Measurements from ENCODE around the gene GCKR. TPM values are rescaled to one million over a fixed set of nuclear protein-coding genes. Genes with fewer than 3 reads are reported as not detected.
"Not testable (repeated sequence)": the region's sequence is repeated elsewhere in the genome, so short reads cannot be mapped to it uniquely, and the experiment has no call there.

The GCKR gene
- total and polyA plus RNA-seq, 7 experiments from 2014 or later, result not detected

DNA sequence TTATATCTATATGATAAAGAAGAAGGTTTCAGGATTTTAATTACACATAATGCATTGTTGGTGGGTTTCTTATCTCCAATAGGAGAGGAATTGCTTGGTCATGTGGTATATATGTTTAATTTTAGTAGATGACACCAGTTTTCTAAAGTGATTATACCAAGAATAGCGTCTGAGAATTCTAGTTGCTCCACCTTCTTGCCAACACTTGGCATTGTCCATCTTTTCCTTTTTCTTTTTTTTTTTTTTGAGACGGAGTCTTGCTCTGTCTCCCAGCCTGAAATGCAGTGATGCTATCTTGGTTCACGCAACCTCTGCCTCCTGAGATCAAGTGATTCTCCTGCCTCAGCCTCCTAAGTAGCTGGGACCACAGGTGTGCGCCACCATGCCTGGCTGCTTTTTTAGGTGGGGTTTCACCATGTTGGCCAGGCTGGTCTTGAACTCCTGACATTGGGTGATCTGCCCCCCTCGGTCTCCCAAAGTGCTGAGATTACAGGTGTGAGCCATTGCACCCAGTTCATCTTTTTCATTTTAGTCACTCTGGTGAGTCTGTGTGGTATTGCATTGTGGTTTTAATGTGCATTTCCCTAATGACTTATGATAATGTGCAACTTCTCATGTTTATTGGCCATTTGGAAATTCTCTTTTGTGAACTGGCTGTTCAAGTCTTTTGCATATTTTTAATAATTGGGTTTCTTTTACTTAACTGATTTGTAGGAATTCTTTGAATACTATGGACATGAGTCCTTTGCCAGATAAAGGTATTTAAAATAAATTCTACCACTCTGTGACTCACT, 48.9 kb downstream of the GCKR start:
- no peaks in the 10 kb centered on the region for H3K4me1 Mint-ChIP-seq
- H3K27ac Mint-ChIP-seq, result no peak overlapping the region
- no peak for DNase-seq
- Histone ChIP-seq H3K27ac (ENCODE audit: low read depth, low read length) (no peak overlapping the region), H3K4me3 (ENCODE audit: low read length) (no peak overlapping the region), H3K4me1 (ENCODE audit: control insufficient read depth in 2 of 2, insufficient read depth in 2 of 2, low read length in 2 of 2) (no peaks in the 10 kb centered on the region), H3K27me3 (ENCODE audit: control insufficient read depth in 2 of 2, insufficient read depth in 2 of 2, low read length in 2 of 2) (no peaks in the 10 kb centered on the region), H3K9me3 (ENCODE audit: control insufficient read depth in 2 of 3, low read length in 3 of 3) (no peaks in the 10 kb centered on the region), H3K36me3 (ENCODE audit: control insufficient read depth in 2 of 3, insufficient read depth in 3 of 3, low read length in 3 of 3) (no peaks in the 10 kb centered on the region)
- ATAC-seq, result no peak
- peaks cover 0 to 14% (median 2%) of the 10 kb centered on the region in 11 donors for H3K9me3 Mint-ChIP-seq
- H3K4me3 Mint-ChIP-seq, result no peak overlapping the region
- CTCF ChIA-PET, result no interaction called here
- peaks cover 0 to 4% (median 3%) of the 10 kb centered on the region in 5 donors for H3K36me3 Mint-ChIP-seq
- intact Hi-C loops (cut with micrococcal nuclease), result no loop called here
- POLR2A ChIA-PET, result no interaction called here
- peaks cover 0 to 2% (median 0%) of the 10 kb centered on the region in 5 donors for H3K27me3 Mint-ChIP-seq

GRCh38 chr2:27549303-27549702, 52.7 kb downstream of the GCKR start:
- intact Hi-C loops (cut with micrococcal nuclease), result no loop called here
- Mint-ChIP-seq H3K9me3 (peaks cover 0 to 14% (median 2%) of the 10 kb centered on the region in 11 donors), H3K4me3 (no peak overlapping the region)

GRCh38 chr2:27551514-27551913, 54.9 kb downstream of the GCKR start:
- no peaks in the 10 kb centered on the region for H3K36me3 ChIP-seq (ENCODE audit: control insufficient read depth in 2 of 3, insufficient read depth in 3 of 3, low read length in 3 of 3)
- Mint-ChIP-seq H3K27ac (no peak overlapping the region), H3K27me3 (peaks cover 0 to 37% (median 0%) of the 10 kb centered on the region in 5 donors), H3K4me1 (no peaks in the 10 kb centered on the region), H3K4me3 (no peak overlapping the region), H3K9me3 (peaks cover 0 to 5% (median 2%) of the 10 kb centered on the region in 11 donors), H3K36me3 (peaks cover 0 to 4% (median 0%) of the 10 kb centered on the region in 5 donors)
- DNase-seq (no peak), ATAC-seq (no peak)
- H3K4me3 ChIP-seq (ENCODE audit: low read length), result no peak overlapping the region
- ChIA-PET POLR2A (no interaction called here), CTCF (no interaction called here)
- intact Hi-C loops (cut with micrococcal nuclease), result no loop called here
- H3K9me3 ChIP-seq (ENCODE audit: control insufficient read depth in 2 of 3, low read length in 3 of 3), result no peaks in the 10 kb centered on the region
- no peaks in the 10 kb centered on the region for H3K4me1 ChIP-seq (ENCODE audit: control insufficient read depth in 2 of 2, insufficient read depth in 2 of 2, low read length in 2 of 2)
- H3K27me3 ChIP-seq (ENCODE audit: control insufficient read depth in 2 of 2, insufficient read depth in 2 of 2, low read length in 2 of 2), result no peaks in the 10 kb centered on the region
- no peak overlapping the region for H3K27ac ChIP-seq (ENCODE audit: low read depth, low read length)

More at GRCh38 chr2:27549303-27549702, 52.7 kb downstream of the GCKR start:
- Histone ChIP-seq H3K4me3 (ENCODE audit: low read length) (no peak overlapping the region), H3K27me3 (ENCODE audit: control insufficient read depth in 2 of 2, insufficient read depth in 2 of 2, low read length in 2 of 2) (no peaks in the 10 kb centered on the region), H3K9me3 (ENCODE audit: control insufficient read depth in 2 of 3, low read length in 3 of 3) (no peaks in the 10 kb centered on the region), H3K36me3 (ENCODE audit: control insufficient read depth in 2 of 3, insufficient read depth in 3 of 3, low read length in 3 of 3) (no peaks in the 10 kb centered on the region), H3K27ac (ENCODE audit: low read depth, low read length) (no peak overlapping the region), H3K4me1 (ENCODE audit: control insufficient read depth in 2 of 2, insufficient read depth in 2 of 2, low read length in 2 of 2) (no peaks in the 10 kb centered on the region)
- no peak overlapping the region for H3K27ac Mint-ChIP-seq
- H3K36me3 Mint-ChIP-seq, result peaks cover 0 to 4% (median 3%) of the 10 kb centered on the region in 5 donors
- no peak for ATAC-seq
- no peaks in the 10 kb centered on the region for H3K4me1 Mint-ChIP-seq
- POLR2A ChIA-PET, result no interaction called here
- H3K27me3 Mint-ChIP-seq, result peaks cover 0 to 27% (median 0%) of the 10 kb centered on the region in 5 donors
- no peak for DNase-seq
- CTCF ChIA-PET, result no interaction called here

DNA sequence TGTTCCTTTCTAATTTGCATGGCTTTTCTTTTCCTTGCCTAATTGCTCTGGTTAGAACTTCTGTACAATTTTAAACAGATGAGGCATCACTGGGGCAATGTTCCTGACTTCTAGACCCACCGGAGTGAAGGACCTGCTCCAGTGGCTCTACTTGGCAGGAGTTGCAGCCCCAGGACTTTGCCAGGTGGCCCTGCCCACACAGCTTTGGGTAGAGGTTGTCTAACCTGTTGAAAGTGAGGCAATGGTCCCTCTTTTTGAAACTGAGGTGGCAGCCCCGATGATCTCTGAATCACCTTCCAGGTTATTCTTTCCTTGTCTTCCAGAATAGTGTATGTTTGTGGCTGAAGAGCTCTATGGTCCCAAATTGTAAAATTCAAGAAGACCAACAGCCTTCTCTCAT, 56.3 kb downstream of the GCKR start:
- Mint-ChIP-seq H3K4me3 (no peak overlapping the region), H3K4me1 (no peaks in the 10 kb centered on the region), H3K27ac (no peak overlapping the region), H3K27me3 (peaks cover 0 to 37% (median 0%) of the 10 kb centered on the region in 5 donors), H3K9me3 (no peaks in the 10 kb centered on the region), H3K36me3 (no peaks in the 10 kb centered on the region)
- Histone ChIP-seq H3K27ac (ENCODE audit: low read depth, low read length) (no peak overlapping the region), H3K36me3 (ENCODE audit: control insufficient read depth in 2 of 3, insufficient read depth in 3 of 3, low read length in 3 of 3) (no peaks in the 10 kb centered on the region), H3K27me3 (ENCODE audit: control insufficient read depth in 2 of 2, insufficient read depth in 2 of 2, low read length in 2 of 2) (no peaks in the 10 kb centered on the region), H3K4me3 (ENCODE audit: low read length) (no peak overlapping the region), H3K9me3 (ENCODE audit: control insufficient read depth in 2 of 3, low read length in 3 of 3) (no peaks in the 10 kb centered on the region), H3K4me1 (ENCODE audit: control insufficient read depth in 2 of 2, insufficient read depth in 2 of 2, low read length in 2 of 2) (no peaks in the 10 kb centered on the region)
- intact Hi-C loops (cut with micrococcal nuclease), result no loop called here
- DNase-seq, result no peak
- CTCF ChIA-PET, result no interaction called here
- POLR2A ChIA-PET, result no interaction called here
- no peak for ATAC-seq

GRCh38 chr2:27554451-27554850, 57.8 kb downstream of the GCKR start:
- H3K4me1 ChIP-seq (ENCODE audit: control insufficient read depth in 2 of 2, insufficient read depth in 2 of 2, low read length in 2 of 2); H3K9me3 ChIP-seq (ENCODE audit: control insufficient read depth in 2 of 3, low read length in 3 of 3); H3K27ac Mint-ChIP-seq; H3K36me3 ChIP-seq (ENCODE audit: control insufficient read depth in 2 of 3, insufficient read depth in 3 of 3, low read length in 3 of 3); H3K27ac ChIP-seq (ENCODE audit: low read depth, low read length); ATAC-seq; CTCF ChIA-PET; POLR2A ChIA-PET; H3K36me3 Mint-ChIP-seq; H3K27me3 ChIP-seq (ENCODE audit: control insufficient read depth in 2 of 2, insufficient read depth in 2 of 2, low read length in 2 of 2); H3K4me3 ChIP-seq (ENCODE audit: low read length); H3K4me3 Mint-ChIP-seq; intact Hi-C loops (cut with micrococcal nuclease); DNase-seq; H3K4me1 Mint-ChIP-seq; H3K9me3 Mint-ChIP-seq: not testable (repeated sequence)
- H3K27me3 Mint-ChIP-seq, result peaks cover 0 to 37% (median 4%) of the 10 kb centered on the region in 5 donors

- no peaks in the 10 kb centered on the region for H3K36me3 ChIP-seq (ENCODE audit: control insufficient read depth in 2 of 3, insufficient read depth in 3 of 3, low read length in 3 of 3)
- H3K4me1 ChIP-seq (ENCODE audit: control insufficient read depth in 2 of 2, insufficient read depth in 2 of 2, low read length in 2 of 2), result no peaks in the 10 kb centered on the region
- Mint-ChIP-seq H3K4me1 (peaks cover 0 to 5% (median 0%) of the 10 kb centered on the region in 7 donors), H3K27me3 (peaks cover 0 to 20% (median 14%) of the 10 kb centered on the region in 5 donors), H3K9me3 (no peaks in the 10 kb centered on the region), H3K27ac (no peak overlapping the region), H3K4me3 (no peak overlapping the region), H3K36me3 (peaks cover 0 to 2% (median 0%) of the 10 kb centered on the region in 5 donors)
- intact Hi-C loops (cut with micrococcal nuclease), result no loop called here
- DNase-seq (no peak), ATAC-seq (no peak)
- ChIA-PET CTCF (no interaction called here), POLR2A (no interaction called here)
- no peaks in the 10 kb centered on the region for H3K9me3 ChIP-seq (ENCODE audit: control insufficient read depth in 2 of 3, low read length in 3 of 3)
- no peak overlapping the region for H3K4me3 ChIP-seq (ENCODE audit: low read length)
- H3K27ac ChIP-seq (ENCODE audit: low read depth, low read length), result no peak overlapping the region
- H3K27me3 ChIP-seq (ENCODE audit: control insufficient read depth in 2 of 2, insufficient read depth in 2 of 2, low read length in 2 of 2), result no peaks in the 10 kb centered on the region
Measured at GRCh38 chr2:27559228-27559627, 62.6 kb downstream of the GCKR start.

DNA sequence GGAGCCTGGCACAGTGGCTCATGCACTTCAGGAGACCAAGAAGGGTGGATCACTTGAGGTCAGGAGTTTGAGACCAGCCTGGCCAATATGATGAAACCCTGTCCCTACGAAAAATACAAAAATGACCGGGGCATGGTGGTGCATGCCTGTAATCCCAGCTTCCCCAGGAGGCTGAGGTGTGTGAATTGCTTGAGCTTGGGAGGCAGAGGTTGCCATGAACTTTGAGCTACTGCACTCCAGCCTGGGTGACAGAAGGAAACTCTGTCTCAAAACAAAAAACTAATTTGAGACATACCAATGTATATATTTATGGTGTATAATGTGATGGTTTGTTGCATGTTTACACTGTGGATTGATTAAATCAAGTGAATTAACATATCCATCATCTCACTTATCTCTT, 64.4 kb downstream of the GCKR start:
- peaks cover 0 to 5% (median 0%) of the 10 kb centered on the region in 7 donors for H3K4me1 Mint-ChIP-seq
- ChIA-PET POLR2A (no interaction called here), CTCF (no interaction called here)
- H3K4me3 ChIP-seq (ENCODE audit: low read length), result no peak overlapping the region
- H3K9me3 Mint-ChIP-seq, result peaks cover 0 to under 1% (median 0%) of the 10 kb centered on the region in 11 donors
- H3K9me3 ChIP-seq (ENCODE audit: control insufficient read depth in 2 of 3, low read length in 3 of 3), result no peaks in the 10 kb centered on the region
- no peak overlapping the region for H3K27ac Mint-ChIP-seq
- no peaks in the 10 kb centered on the region for H3K4me1 ChIP-seq (ENCODE audit: control insufficient read depth in 2 of 2, insufficient read depth in 2 of 2, low read length in 2 of 2)
- H3K27me3 ChIP-seq (ENCODE audit: control insufficient read depth in 2 of 2, insufficient read depth in 2 of 2, low read length in 2 of 2), result no peaks in the 10 kb centered on the region
- H3K36me3 Mint-ChIP-seq, result peaks cover 0 to 4% (median 0%) of the 10 kb centered on the region in 5 donors
- peaks cover 11 to 28% (median 25%) of the 10 kb centered on the region in 5 donors for H3K27me3 Mint-ChIP-seq
- ATAC-seq (no peak), DNase-seq (no peak)
- H3K27ac ChIP-seq (ENCODE audit: low read depth, low read length), result no peak overlapping the region
- intact Hi-C loops (cut with micrococcal nuclease), result no loop called here
- H3K36me3 ChIP-seq (ENCODE audit: control insufficient read depth in 2 of 3, insufficient read depth in 3 of 3, low read length in 3 of 3), result no peaks in the 10 kb centered on the region
- no peak overlapping the region for H3K4me3 Mint-ChIP-seq

Data from naive thymus-derived CD4-positive, alpha-beta T cell (primary cell).